ENCODE data around the gene VEGFC. TPM values are rescaled to one million over a fixed set of nuclear protein-coding genes. Genes with fewer than 3 reads are reported as not detected.

Gene VEGFC
- total and polyA plus RNA-seq, 10 of the 15 experiments (the other 5 are each of a cell fraction or from before 2014, with no cell fraction given), result 0.03 to 0.04 TPM; not detected in 8

- H3K4me1 ChIP-seq (ENCODE audit: control insufficient read depth, insufficient read depth, low read length), result no peaks in the 10 kb centered on the region
- ChIA-PET POLR2A (no interaction called here), SMC1A (ENCODE audit: uncharacterized antibody, unreplicated experiment) (no interaction called here), CTCF (no interaction called here), RAD21 (ENCODE audit: unreplicated experiment) (no interaction called here)
- BruUV-seq (replicated peaks), result no TSS peak
- H4K20me1 ChIP-seq (ENCODE audit: control insufficient read depth, insufficient read depth), result no peaks in the 10 kb centered on the region
- DNase-seq (ENCODE audit: low read depth, low spot score) (no peak), ATAC-seq (no peak), FAIRE-seq (no peak)
- no peaks in the 10 kb centered on the region for H3K9me3 ChIP-seq (replicated peaks; ENCODE audit: control insufficient read depth, insufficient read depth, low read length)
- no peaks in the 10 kb centered on the region for H3K36me3 ChIP-seq (ENCODE audit: control insufficient read depth in 2 of 2, insufficient read depth in 2 of 2, low read length in 1 of 2)
- no peak for TF ChIP-seq FOXM1 (IDR thresholded peaks at IDR 0.05; ENCODE audit: low read depth, low read length)
- no peak for TF ChIP-seq EED (IDR thresholded peaks at IDR 0.05; ENCODE audit: low read depth)
- no peak for TF ChIP-seq CREM (IDR thresholded peaks at IDR 0.05; ENCODE audit: low read depth)
- no peak for TF ChIP-seq BCLAF1 (IDR thresholded peaks at IDR 0.05)
- TF ChIP-seq BHLHE40 (IDR thresholded peaks at IDR 0.05; ENCODE audit: borderline replicate concordance in 1 of 2, low read depth in 2 of 2, low read length in 1 of 2), result no peak
- H3K79me2 ChIP-seq (ENCODE audit: control insufficient read depth, insufficient read depth, low read length), result no peaks in the 10 kb centered on the region
- H3K4me2 ChIP-seq (ENCODE audit: control insufficient read depth, insufficient read depth), result no peak overlapping the region
- 22% methylated on average over 4 of the region's 4 CpGs for WGBS (ENCODE audit: insufficient coverage, insufficient replicate concordance, low lambda C conversion rate, missing lambda C conversion rate)
- no peak overlapping the region for H2AFZ ChIP-seq (ENCODE audit: control insufficient read depth, low read depth, low read length)
- H3K27ac ChIP-seq (ENCODE audit: control insufficient read depth, insufficient read depth), result no peak overlapping the region
- H3K4me3 ChIP-seq, result no peak overlapping the region
- no peaks in the 10 kb centered on the region for H3K27me3 ChIP-seq (replicated peaks in 1 of 2; ENCODE audit: control insufficient read depth in 2 of 2, insufficient read depth in 2 of 2, low read length in 1 of 2)
- H3K9ac ChIP-seq (ENCODE audit: control insufficient read depth, insufficient read depth, low read length), result no peak overlapping the region
- in situ Hi-C loops (cut with MboI) (no loop called here), intact Hi-C loops (cut with micrococcal nuclease; ENCODE audit: unreplicated experiment) (no loop called here)
Observed at GRCh38 chr4:176734461-176734860, 58.3 kb downstream of the VEGFC start.

GRCh38 chr4:176729489-176729888, 63.2 kb downstream of the VEGFC start:
- H3K27me3 ChIP-seq (replicated peaks in 1 of 2; ENCODE audit: control insufficient read depth in 2 of 2, insufficient read depth in 2 of 2, low read length in 1 of 2), result no peaks in the 10 kb centered on the region
- H3K27ac ChIP-seq (ENCODE audit: control insufficient read depth, insufficient read depth), result no peak overlapping the region
- ChIA-PET CTCF (interaction anchor here (1.6 kb wide), 1 partner anchor 65 kb away, joined by 4 read pairs; no protein-coding TSS in a partner anchor), SMC1A (ENCODE audit: uncharacterized antibody, unreplicated experiment) (interaction anchor here (0.8 kb wide), 1 partner anchor 46 kb away, joined by 4 read pairs; no protein-coding TSS in a partner anchor), POLR2A (no interaction called here), RAD21 (ENCODE audit: unreplicated experiment) (no interaction called here)
- ATAC-seq (no peak), DNase-seq (ENCODE audit: low read depth, low spot score) (no peak), FAIRE-seq (no peak)
- no peak overlapping the region for H3K4me3 ChIP-seq
- BruUV-seq (replicated peaks), result no TSS peak
- H3K79me2 ChIP-seq (ENCODE audit: control insufficient read depth, insufficient read depth, low read length), result no peaks in the 10 kb centered on the region
- H3K4me2 ChIP-seq (ENCODE audit: control insufficient read depth, insufficient read depth), result no peak overlapping the region
- H4K20me1 ChIP-seq (ENCODE audit: control insufficient read depth, insufficient read depth), result no peaks in the 10 kb centered on the region
- no peak overlapping the region for H2AFZ ChIP-seq (ENCODE audit: control insufficient read depth, low read depth, low read length)
- 14% methylated on average over 3 of the region's 3 CpGs for WGBS (ENCODE audit: insufficient coverage, insufficient replicate concordance, low lambda C conversion rate, missing lambda C conversion rate)
- no peaks in the 10 kb centered on the region for H3K4me1 ChIP-seq (ENCODE audit: control insufficient read depth, insufficient read depth, low read length)
- no peaks in the 10 kb centered on the region for H3K36me3 ChIP-seq (ENCODE audit: control insufficient read depth in 2 of 2, insufficient read depth in 2 of 2, low read length in 1 of 2)
- intact Hi-C loops (cut with micrococcal nuclease; ENCODE audit: unreplicated experiment) (no loop called here), in situ Hi-C loops (cut with MboI) (no loop called here)
- H3K9ac ChIP-seq (ENCODE audit: control insufficient read depth, insufficient read depth, low read length), result no peak overlapping the region
- no peak for TF ChIP-seq NBN (IDR thresholded peaks at IDR 0.05)
- TF ChIP-seq BMI1 (IDR thresholded peaks at IDR 0.05; ENCODE audit: borderline replicate concordance), result no peak
- no peak for TF ChIP-seq JUND (IDR thresholded peaks at IDR 0.05; ENCODE audit: low read depth, low read length)
- TF ChIP-seq PRDM15 (CRISPR knock-in tag; IDR thresholded peaks at IDR 0.05), result no peak
- no peaks in the 10 kb centered on the region for H3K9me3 ChIP-seq (replicated peaks; ENCODE audit: control insufficient read depth, insufficient read depth, low read length)
